Measurements from ENCODE around the gene PAPSS2.

GRCh38 chr10:87658858-87659555 lies 671 bp upstream of the PAPSS2 start:
- TF ChIP-seq EZH2 (IDR thresholded peaks at IDR 0.05) (no peak), POLR2AphosphoS5 (IDR thresholded peaks at IDR 0.05; ENCODE audit: borderline replicate concordance, low read depth, low read length) (no peak)

Measured in SK-N-MC (cell line).